BJ (cell line): ENCODE measurements around the gene DRAXIN. TPM values are rescaled to one million over a fixed set of nuclear protein-coding genes. Genes with fewer than 3 reads are reported as not detected.

Experiments
- CTCF ChIA-PET: fragments of 350-600 bp; formaldehyde crosslinking; extraction: SDS; loops from one replicate; lab custom pipeline; 2021; ENCODE audit warnings: antibody characterized with exemption, inconsistent platforms; lab: Yijun Ruan, JAX
- POLR2A ChIA-PET: fragments of 300-600 bp; sonication (Branson Sonifier 250); formaldehyde crosslinking; extraction: SDS; loops from one replicate; lab custom pipeline; 2021; ENCODE audit warnings: antibody characterized with exemption; lab: Charles Lee
- DNase-seq: peaks from one replicate; pipeline ENCODE4 v3.0.0-alpha.2; 2011; ENCODE audit warnings: low read depth
- H3K27me3 ChIP-seq: 2 replicates; pipeline ENCODE4 v1.6.0; 2011; ENCODE audit warnings: low read length; ENCODE audit not compliant: control insufficient read depth, insufficient read depth
- H3K36me3 ChIP-seq: 2 replicates; pipeline ENCODE4 v1.5.1; 2011; ENCODE audit warnings: low read length; ENCODE audit not compliant: control insufficient read depth, insufficient read depth
- H3K4me3 ChIP-seq: 2 replicates; pipeline ENCODE4 v1.5.1; 2011; ENCODE audit warnings: low read depth, mild to moderate bottlenecking, control low read depth, low read length
- polyA plus RNA-seq: library from polyadenylated mRNA; depleted of rRNA; stranded (reverse); fragments of >200 nt; gene quantifications from 2 replicates; pipeline ENCODE4 v1.2.3, GENCODE V29; 2011; rRNA removed
- TF ChIP-seq, protein P1 (sequence below): IDR thresholded peaks from 2 replicates; pipeline ENCODE4 v1.5.1; 2011; ENCODE audit warnings: low read depth, mild to moderate bottlenecking, control low read depth, inconsistent platforms, low read length, moderate library complexity; ENCODE audit not compliant: insufficient read depth

Gene DRAXIN
- polyA plus RNA-seq, 1 experiment, result 0.01 TPM

DNA sequence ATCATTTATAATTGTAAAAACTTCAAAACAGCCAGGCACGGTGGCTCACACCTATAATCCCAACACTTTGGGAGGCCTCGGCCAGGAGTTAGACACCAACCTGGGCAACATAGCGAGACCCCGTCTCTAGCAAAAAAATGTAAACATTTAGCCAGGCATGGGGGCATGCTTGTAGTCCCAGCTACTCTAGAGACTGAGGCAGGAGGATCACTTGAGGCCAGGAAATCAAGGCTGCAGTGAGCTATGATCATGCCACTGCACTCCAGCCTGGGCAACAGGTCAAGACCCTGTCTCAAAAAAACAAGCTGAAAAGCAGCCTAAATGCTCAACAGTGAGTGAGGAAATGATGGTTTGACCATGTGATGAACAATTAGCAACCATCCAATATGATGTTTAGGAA, 77.8 kb downstream of the DRAXIN start:
- Histone ChIP-seq H3K27me3 (peaks cover 4% of the 10 kb centered on the region), H3K4me3 (no peak overlapping the region), H3K36me3 (no peaks in the 10 kb centered on the region)
- TF ChIP-seq, protein P1, sequence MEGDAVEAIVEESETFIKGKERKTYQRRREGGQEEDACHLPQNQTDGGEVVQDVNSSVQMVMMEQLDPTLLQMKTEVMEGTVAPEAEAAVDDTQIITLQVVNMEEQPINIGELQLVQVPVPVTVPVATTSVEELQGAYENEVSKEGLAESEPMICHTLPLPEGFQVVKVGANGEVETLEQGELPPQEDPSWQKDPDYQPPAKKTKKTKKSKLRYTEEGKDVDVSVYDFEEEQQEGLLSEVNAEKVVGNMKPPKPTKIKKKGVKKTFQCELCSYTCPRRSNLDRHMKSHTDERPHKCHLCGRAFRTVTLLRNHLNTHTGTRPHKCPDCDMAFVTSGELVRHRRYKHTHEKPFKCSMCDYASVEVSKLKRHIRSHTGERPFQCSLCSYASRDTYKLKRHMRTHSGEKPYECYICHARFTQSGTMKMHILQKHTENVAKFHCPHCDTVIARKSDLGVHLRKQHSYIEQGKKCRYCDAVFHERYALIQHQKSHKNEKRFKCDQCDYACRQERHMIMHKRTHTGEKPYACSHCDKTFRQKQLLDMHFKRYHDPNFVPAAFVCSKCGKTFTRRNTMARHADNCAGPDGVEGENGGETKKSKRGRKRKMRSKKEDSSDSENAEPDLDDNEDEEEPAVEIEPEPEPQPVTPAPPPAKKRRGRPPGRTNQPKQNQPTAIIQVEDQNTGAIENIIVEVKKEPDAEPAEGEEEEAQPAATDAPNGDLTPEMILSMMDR, result no peak
- no peak for DNase-seq
- CTCF ChIA-PET, result no interaction called here
- POLR2A ChIA-PET, result no interaction called here

- DNase-seq, result no peak
- POLR2A ChIA-PET, result no interaction called here
- CTCF ChIA-PET, result no interaction called here
- H3K4me3 ChIP-seq, result no peak overlapping the region
- TF ChIP-seq, protein P1, result no peak
- H3K27me3 ChIP-seq, result peaks cover 4% of the 10 kb centered on the region
- no peaks in the 10 kb centered on the region for H3K36me3 ChIP-seq
Measured at GRCh38 chr1:11770011-11770410, 78.5 kb downstream of the DRAXIN start.

- TF ChIP-seq, protein P1, result no peak
- ChIA-PET POLR2A (no interaction called here), CTCF (interaction anchor here (1.0 to 2.1 kb wide), 2 partner anchors 12 to 14 kb away, joined by 3 to 6 read pairs; no protein-coding TSS in a partner anchor)
- Histone ChIP-seq H3K4me3 (no peak overlapping the region), H3K36me3 (no peaks in the 10 kb centered on the region), H3K27me3 (peaks cover 4% of the 10 kb centered on the region)
- DNase-seq, result no peak
Measured at GRCh38 chr1:11771481-11772043, 80.1 kb downstream of the DRAXIN start.

DNA sequence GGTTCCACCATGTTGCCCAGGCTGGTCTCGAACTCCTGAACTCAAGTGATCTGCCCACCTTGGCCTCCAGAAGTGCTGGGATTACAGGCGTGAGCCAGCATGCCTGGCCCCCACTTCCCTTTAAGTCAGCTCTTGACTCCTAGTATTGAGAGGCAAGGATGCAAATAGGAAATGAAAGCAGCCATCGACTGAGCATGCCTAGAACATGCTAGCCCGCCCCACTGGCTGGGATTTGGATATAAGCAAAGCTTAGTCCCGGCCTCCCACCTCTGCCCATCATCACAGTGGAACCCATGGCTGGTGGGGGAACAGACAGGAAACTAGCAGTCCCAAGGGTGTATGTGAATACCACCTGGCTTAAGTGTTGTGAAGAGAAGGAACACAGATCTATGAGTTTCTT, 80.9 kb downstream of the DRAXIN start:
- ChIA-PET POLR2A (no interaction called here), CTCF (interaction anchor here (1.0 to 2.1 kb wide), 2 partner anchors 11 to 13 kb away, joined by 3 to 6 read pairs; no protein-coding TSS in a partner anchor)
- no peaks in the 10 kb centered on the region for H3K36me3 ChIP-seq
- no peak overlapping the region for H3K4me3 ChIP-seq
- no peak for DNase-seq
- TF ChIP-seq, protein P1, result no peak
- peaks cover 3% of the 10 kb centered on the region for H3K27me3 ChIP-seq

- TF ChIP-seq, protein P1, result no peak
- Histone ChIP-seq H3K4me3 (no peak overlapping the region), H3K27me3 (no peaks in the 10 kb centered on the region; the same call in 1 of the 2 replicates), H3K36me3 (no peaks in the 10 kb centered on the region)
- ChIA-PET POLR2A (no interaction called here), CTCF (interaction anchor here (1.1 kb wide), 1 partner anchor 11 kb away, joined by 3 read pairs; no protein-coding TSS in a partner anchor)
- no peak for DNase-seq
Measured at GRCh38 chr1:11774753-11775152, 83.2 kb downstream of the DRAXIN start.

Other genes with a start within 250 kb of the DRAXIN start
- 0.02 TPM in 1 of 2 replicates, not detected in the other for gene DISP3, start 212.6 kb upstream of the DRAXIN start, polyA plus RNA-seq
- 1.5 and 2.2 TPM in 2 replicates for gene FBXO2, start 37.3 kb upstream of the DRAXIN start, polyA plus RNA-seq
- 15.1 and 24.4 TPM in 2 replicates for gene FBXO44, start 36.8 kb upstream of the DRAXIN start, polyA plus RNA-seq
- 14.0 and 19.0 TPM in 2 replicates for gene FBXO6, start 27.5 kb upstream of the DRAXIN start, polyA plus RNA-seq
- 49.5 and 77.1 TPM in 2 replicates for gene MAD2L2, start 10.6 kb upstream of the DRAXIN start, polyA plus RNA-seq
- 37.9 and 64.5 TPM in 2 replicates for gene AGTRAP, start 44.4 kb downstream of the DRAXIN start, polyA plus RNA-seq
- 0.48 and 0.54 TPM in 2 replicates for gene C1orf167, start 70.5 kb downstream of the DRAXIN start, polyA plus RNA-seq
- 7.5 and 8.4 TPM in 2 replicates for gene MTHFR, start 114.3 kb downstream of the DRAXIN start, polyA plus RNA-seq
- gene CLCN6, start 114.5 kb downstream of the DRAXIN start, polyA plus RNA-seq, result 5.4 and 6.1 TPM in 2 replicates
- not detected in 2 replicates for gene NPPA, start 156.1 kb downstream of the DRAXIN start, polyA plus RNA-seq
- gene NPPB, start 167.2 kb downstream of the DRAXIN start, polyA plus RNA-seq, result 0.12 and 0.38 TPM in 2 replicates
- gene KIAA2013, start 234.7 kb downstream of the DRAXIN start, polyA plus RNA-seq, result 48.2 and 70.0 TPM in 2 replicates
- 528 and 851 TPM in 2 replicates for gene PLOD1, start 243.0 kb downstream of the DRAXIN start, polyA plus RNA-seq